Measurements from ENCODE around the gene GSTT2B. TPM values are rescaled to one million over a fixed set of nuclear protein-coding genes. Genes with fewer than 3 reads are reported as not detected.
A peak's percentile ranks its signal among the peaks of the same experiment; 100 is the strongest.
"Not testable (repeated sequence)": the region's sequence is repeated elsewhere in the genome, so short reads cannot be mapped to it uniquely, and the experiment has no call there.

GSTT2B gene
- total RNA-seq, 4 donors from 2014 or later: 3.4 to 9.9 (median 7.5) TPM; not detected in 1

DNA sequence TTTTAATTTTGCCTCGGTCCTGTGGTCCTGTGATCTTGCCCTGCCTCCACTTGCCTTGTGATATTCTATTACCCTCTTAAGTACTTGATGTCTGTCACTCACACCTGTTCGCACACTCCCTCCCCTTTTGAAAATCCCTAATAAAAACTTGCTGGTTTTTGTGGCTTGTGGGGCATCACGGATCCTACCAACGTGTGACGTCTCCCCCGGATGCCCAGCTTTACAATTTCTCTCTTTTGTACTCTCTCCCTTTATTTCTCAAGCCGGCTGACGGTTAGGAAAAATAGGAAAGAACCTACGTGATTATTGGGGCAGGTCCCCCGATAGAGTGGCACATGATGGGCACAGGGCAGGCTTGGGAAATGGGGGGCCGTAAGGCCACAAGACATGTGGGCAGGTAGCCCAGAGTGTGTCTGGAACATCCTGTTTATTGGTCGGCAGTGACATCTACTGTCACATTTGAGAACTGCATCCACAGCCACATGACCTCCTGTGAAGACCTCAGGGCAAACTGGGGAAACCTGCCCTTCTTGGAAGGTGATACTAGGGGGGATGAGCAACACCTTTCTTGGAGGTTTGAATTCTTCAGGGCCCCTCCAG lies 4.6 kb downstream of the GSTT2B start:
- H3K9me3 ChIP-seq; H3K27ac ChIP-seq (replicated peaks in 1 of 4); H3K36me3 ChIP-seq; H3K4me3 ChIP-seq; H3K4me1 ChIP-seq; H3K27me3 ChIP-seq: not testable (repeated sequence)
- peak; percentile 94 for DNase-seq (ENCODE audit: extremely low spot score)
- TF ChIP-seq CTCF (IDR thresholded peaks at IDR 0.05) (peak; percentile 73 to 92 (median 79)), POLR2AphosphoS5 (IDR thresholded peaks at IDR 0.05) (peak; percentile 55 to 57)
- intact Hi-C loops (cut with DNase I): loop anchor here (10.0 kb wide), 1 partner anchor 288 kb away; the partner anchor contains the start of gene GGT5
- WGBS: 21% methylated on average over 12 of the region's 12 CpGs

- not testable (repeated sequence) for H3K9me3 ChIP-seq; H3K27ac ChIP-seq (replicated peaks in 1 of 4); H3K4me3 ChIP-seq; H3K27me3 ChIP-seq; H3K4me1 ChIP-seq; H3K36me3 ChIP-seq
- intact Hi-C loops (cut with DNase I): loop anchor here (10.0 kb wide), 1 partner anchor 289 kb away; the partner anchor contains the start of gene GGT5
- peak; percentile 2 for DNase-seq (ENCODE audit: extremely low spot score)
- 75% methylated on average over 7 of the region's 8 CpGs for whole genome bisulfite sequencing
Observed at GRCh38 chr22:23955886-23956285, 5.1 kb downstream of the GSTT2B start.

DNA sequence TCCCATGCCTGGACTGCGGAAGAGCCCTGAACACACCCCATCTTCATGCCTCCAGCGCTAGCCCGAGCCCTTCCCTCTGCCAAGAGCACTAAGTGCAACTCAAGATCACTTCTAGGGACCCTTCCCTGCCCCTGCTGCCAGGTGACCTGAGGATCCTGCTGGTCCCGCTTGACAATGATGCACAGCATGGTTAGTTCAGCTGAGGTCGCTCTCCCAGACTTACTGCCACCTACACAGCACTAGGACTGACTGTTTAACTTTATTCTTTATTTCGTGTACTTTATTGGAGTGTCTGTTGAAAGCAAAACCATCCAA lies 6.0 kb downstream of the GSTT2B start:
- not testable (repeated sequence) for H3K36me3 ChIP-seq; H3K4me3 ChIP-seq; DNase-seq (ENCODE audit: extremely low spot score); H3K9me3 ChIP-seq; H3K27ac ChIP-seq (replicated peaks in 1 of 4); H3K4me1 ChIP-seq; H3K27me3 ChIP-seq
- 81% methylated on average over 5 of the region's 6 CpGs for WGBS
- intact Hi-C loops (cut with DNase I): loop anchor here (10.0 kb wide), 1 partner anchor 290 kb away; the partner anchor contains the start of gene GGT5

- DNase-seq (ENCODE audit: extremely low spot score): peak; percentile 80
- not testable (repeated sequence) for H3K36me3 ChIP-seq; H3K27ac ChIP-seq (replicated peaks in 1 of 4); H3K27me3 ChIP-seq; H3K4me3 ChIP-seq; H3K9me3 ChIP-seq; H3K4me1 ChIP-seq
- intact Hi-C loops (cut with DNase I): loop anchor here (10.0 kb wide), 1 partner anchor 290 kb away; the partner anchor contains the start of gene GGT5
- 80% methylated on average over 8 of the region's 8 CpGs for WGBS
Observed at GRCh38 chr22:23954193-23954990, 6.6 kb downstream of the GSTT2B start.

DNA sequence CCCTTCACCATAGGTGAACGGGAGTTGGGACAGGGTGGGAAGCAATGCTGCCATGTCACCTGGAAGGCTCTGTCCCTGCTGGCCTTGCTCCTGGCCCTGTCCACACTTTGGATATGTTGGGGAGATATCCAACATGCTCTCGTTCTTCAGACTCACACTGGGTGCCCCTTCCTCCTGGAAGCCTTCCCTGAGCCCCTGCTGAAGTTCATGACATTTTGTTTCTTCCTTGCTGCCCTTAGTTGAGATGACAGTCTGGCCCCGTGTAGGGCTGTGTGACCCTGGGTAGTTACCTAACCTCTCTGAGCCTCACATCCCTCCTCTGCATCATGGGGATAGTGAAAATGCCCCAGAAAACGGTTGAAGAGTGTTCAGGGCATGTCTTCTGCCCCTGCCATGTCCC lies 7.5 kb downstream of the GSTT2B start:
- H3K36me3 ChIP-seq; H3K27ac ChIP-seq (replicated peaks in 1 of 4); H3K9me3 ChIP-seq; H3K27me3 ChIP-seq; H3K4me3 ChIP-seq; H3K4me1 ChIP-seq: not testable (repeated sequence)
- intact Hi-C loops (cut with DNase I): loop anchor here (10.0 kb wide), 1 partner anchor 291 kb away; the partner anchor contains the start of gene GGT5
- DNase-seq (ENCODE audit: extremely low spot score): peak; percentile 50
- 77% methylated on average over 4 of the region's 4 CpGs for WGBS

GRCh38 chr22:23952794-23953405 lies 8.1 kb downstream of the GSTT2B start:
- not testable (repeated sequence) for H3K36me3 ChIP-seq; H3K27ac ChIP-seq (replicated peaks in 1 of 4); H3K4me1 ChIP-seq; H3K9me3 ChIP-seq; H3K27me3 ChIP-seq; H3K4me3 ChIP-seq
- DNase-seq (ENCODE audit: extremely low spot score): peak; percentile 55
- intact Hi-C loops (cut with DNase I): loop anchor here (10.0 kb wide), 1 partner anchor 292 kb away; the partner anchor contains the start of gene GGT5
- 72% methylated on average over 11 of the region's 11 CpGs for WGBS

- WGBS: 71% methylated on average over 2 of the region's 2 CpGs
- not testable (repeated sequence) for H3K27ac ChIP-seq (replicated peaks in 1 of 4); H3K9me3 ChIP-seq; H3K36me3 ChIP-seq; H3K27me3 ChIP-seq; H3K4me3 ChIP-seq; H3K4me1 ChIP-seq
- intact Hi-C loops (cut with DNase I): loop anchor here (10.0 kb wide), 1 partner anchor 293 kb away; the partner anchor contains the start of gene GGT5
- peak; percentile 66 for DNase-seq (ENCODE audit: extremely low spot score)
Observed at GRCh38 chr22:23951383-23951782, 9.6 kb downstream of the GSTT2B start.

- H3K36me3 ChIP-seq; H3K27ac ChIP-seq (replicated peaks in 1 of 4); H3K4me3 ChIP-seq; H3K4me1 ChIP-seq; H3K27me3 ChIP-seq; H3K9me3 ChIP-seq: not testable (repeated sequence)
- DNase-seq (ENCODE audit: extremely low spot score): peak; percentile 0
- 81% methylated on average over 18 of the region's 18 CpGs for WGBS
- intact Hi-C loops (cut with DNase I): loop anchor here (10.0 kb wide), 1 partner anchor 295 kb away; the partner anchor contains the start of gene GGT5
Observed at GRCh38 chr22:23949764-23950163, 11.2 kb downstream of the GSTT2B start.

DNA sequence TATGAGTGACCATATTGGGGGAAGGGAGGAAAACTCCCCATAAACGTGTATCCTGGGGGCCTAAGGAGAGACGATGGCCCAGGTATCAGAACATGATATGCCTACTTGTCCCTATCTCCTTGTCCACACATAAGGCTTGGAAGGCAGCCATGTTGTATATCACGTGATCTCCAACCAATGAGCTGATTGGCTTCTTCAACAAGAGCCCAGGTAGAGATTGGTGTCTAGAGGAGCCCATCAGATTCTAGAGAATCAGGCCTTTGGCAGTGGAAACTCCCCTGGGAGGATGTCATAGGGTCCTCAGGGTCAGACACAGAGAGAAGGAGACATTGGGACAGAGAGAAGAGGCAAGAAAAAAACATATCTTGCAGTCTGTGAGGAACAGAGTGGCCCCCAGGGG lies 13.6 kb downstream of the GSTT2B start:
- H3K27me3 ChIP-seq; H3K4me3 ChIP-seq; H3K9me3 ChIP-seq; H3K27ac ChIP-seq (replicated peaks in 1 of 4); H3K36me3 ChIP-seq; H3K4me1 ChIP-seq; intact Hi-C loops (cut with DNase I): not testable (repeated sequence)
- WGBS: 67% methylated on average over 3 of the region's 3 CpGs
- peak; percentile 47 for DNase-seq (ENCODE audit: extremely low spot score)

DNA sequence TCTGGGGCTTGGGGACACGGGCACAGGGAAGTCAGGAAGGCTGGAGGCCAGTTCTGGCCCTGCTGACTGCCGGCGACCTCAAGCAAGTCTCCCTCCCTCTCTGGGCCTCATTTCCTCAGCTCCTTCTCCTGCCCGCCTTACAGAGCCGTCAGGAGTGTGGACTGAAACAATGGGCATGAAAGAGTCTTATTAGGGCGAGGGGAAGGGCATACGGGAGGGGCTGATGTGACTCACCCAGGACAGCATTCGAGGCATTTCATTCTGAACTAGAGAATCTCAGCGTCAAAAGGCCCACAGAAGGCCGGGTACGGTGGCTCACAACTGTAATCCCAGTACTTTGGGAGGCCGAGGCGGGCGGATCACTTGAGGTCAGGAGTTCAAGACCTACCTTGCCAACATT lies 20.8 kb downstream of the GSTT2B start:
- H3K9me3 ChIP-seq; H3K4me1 ChIP-seq; H3K27ac ChIP-seq (replicated peaks in 1 of 4); H3K4me3 ChIP-seq; H3K36me3 ChIP-seq; H3K27me3 ChIP-seq; intact Hi-C loops (cut with DNase I); DNase-seq (ENCODE audit: extremely low spot score): not testable (repeated sequence)
- WGBS: no CpG with 5 or more reads among the region's 14 CpGs
